LoVo (cell line): ENCODE data around the gene SORCS2.
A peak's percentile ranks its signal among the peaks of the same experiment; 100 is the strongest.
"Not testable (repeated sequence)": the region's sequence is repeated elsewhere in the genome, so short reads cannot be mapped to it uniquely, and the experiment has no call there.

Source experiments
- DNase-seq: peaks from one replicate; pipeline ENCODE4 v3.0.0-alpha.2; 2016; ENCODE audit warnings: low spot score

Gene SORCS2

GRCh38 chr4:7450775-7451433, 258.6 kb downstream of the SORCS2 start:
- DNase-seq = no peak

- no peak for DNase-seq
Measured at GRCh38 chr4:7451434-7451789, 259.1 kb downstream of the SORCS2 start.

GRCh38 chr4:7451800-7452199, 259.5 kb downstream of the SORCS2 start:
- DNase-seq = no peak

DNA sequence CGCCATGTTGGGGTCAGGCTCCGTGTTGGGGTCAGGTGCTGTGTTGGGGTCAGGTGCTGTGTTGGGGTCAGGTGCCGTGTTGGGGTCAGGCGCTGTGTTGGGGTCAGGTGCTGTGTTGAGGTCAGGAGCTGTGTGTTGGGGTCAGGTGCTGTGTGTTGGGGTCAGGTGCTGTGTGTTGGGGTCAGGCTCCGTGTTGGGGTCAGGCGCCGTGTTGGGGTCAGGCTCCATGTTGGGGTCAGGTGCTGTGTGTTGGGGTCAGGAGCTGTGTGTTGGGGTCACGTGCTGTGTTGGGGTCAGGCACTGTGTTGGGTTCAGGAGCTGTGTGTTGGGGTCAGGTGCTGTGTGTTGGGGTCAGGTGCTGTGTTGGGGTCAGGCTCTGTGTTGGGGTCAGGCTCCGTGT, 260.5 kb downstream of the SORCS2 start:
- not testable (repeated sequence) for DNase-seq

DNA sequence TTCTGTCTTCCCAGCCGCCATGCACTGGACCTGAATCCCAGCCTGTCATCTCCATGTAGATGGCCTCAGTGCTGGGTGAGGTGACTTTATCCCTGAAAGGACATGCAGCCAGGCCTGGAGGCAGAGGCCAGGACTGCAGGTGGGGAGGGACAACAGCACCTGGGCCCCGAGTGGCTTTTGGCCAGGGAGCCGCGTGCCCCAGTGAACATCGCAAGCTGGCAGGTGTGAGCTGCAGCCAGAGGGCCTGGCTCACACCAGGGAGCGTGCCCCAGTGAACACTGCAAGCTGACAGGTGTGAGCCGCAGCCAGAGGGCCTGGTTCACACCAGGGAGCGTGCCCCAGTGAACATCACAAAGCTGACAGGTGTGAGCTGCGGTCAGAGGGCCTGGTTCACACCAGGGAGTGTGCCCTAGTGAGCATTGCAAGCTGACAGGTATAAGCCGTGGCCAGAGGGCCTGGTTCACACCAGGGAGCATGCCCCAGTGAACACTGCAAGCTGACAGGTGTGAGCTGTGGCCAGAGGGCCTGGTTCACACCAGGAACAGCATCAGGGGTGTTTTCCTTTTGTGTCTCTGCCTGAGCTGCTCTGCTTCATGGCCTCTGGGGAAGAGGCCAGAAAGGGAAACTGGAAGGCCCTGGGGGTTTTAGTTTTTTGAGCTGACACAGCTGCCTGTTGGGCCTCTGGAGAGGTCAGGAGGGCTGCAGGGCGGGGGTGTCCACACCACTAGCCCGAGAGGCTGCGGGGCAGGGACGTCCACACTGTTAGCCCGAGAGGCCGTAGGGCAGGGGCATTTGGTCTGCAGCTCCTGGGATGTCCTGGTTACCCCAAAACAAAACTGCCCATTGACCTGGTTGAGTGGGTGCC, 265.1 kb downstream of the SORCS2 start:
- no peak for DNase-seq

DNA sequence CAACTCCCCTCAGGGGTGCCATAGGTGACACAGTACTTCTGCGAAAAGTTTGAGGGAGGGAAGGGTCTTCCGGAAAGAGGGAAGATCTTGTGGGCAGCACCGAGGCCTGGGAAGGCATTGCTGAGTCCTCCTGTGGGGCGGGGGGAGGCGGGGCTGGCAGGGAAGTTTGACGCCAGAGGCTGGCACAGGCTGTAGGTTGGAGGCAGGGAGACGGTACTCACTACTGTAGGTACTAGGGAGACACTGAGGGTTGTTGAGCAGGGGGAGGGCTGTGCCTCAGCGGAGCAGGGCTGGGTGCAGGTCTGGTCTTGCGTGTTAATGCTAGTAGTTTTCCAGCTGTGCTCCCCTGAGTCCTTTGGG, 265.7 kb downstream of the SORCS2 start:
- DNase-seq = no peak

DNA sequence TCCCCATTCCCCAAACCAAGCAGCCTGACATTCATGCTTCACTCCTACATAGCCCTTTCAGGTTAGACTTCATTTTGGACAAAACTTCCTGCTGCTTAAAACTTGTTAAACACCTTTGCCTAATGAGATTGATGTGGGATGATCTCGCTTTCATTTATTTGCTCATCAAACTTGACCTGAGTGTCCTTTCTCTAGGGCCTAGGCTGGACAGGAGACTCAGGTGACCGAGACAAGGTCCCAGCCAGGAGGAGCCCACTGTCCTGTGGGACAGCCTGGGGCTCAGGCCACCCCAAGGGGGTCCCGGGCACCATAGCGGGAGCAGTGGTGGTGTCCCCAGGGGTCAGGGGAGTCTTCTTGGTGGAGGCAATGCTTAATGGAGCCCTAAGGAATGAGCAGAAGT, 266.1 kb downstream of the SORCS2 start:
- DNase-seq = no peak

GRCh38 chr4:7459471-7459870, 267.1 kb downstream of the SORCS2 start:
- no peak for DNase-seq

DNA sequence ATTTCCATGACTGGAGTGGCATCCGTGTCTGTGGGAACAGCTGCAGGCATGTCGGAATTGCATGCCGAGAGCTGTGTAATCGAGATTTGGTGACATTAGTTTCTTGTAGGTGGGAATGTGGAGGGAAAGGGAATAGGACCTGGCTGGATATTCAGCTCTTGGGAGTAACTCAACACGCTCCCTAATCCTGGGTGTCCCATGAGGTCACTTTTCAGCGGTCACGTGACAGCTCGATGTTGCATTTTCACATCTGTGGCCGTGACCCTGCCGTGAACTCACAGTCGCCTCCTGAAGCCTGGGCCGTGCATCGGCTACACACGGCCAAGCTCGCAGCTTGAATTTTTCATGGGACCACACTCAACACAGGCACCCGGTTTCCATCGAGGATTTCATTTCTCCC, 268.2 kb downstream of the SORCS2 start:
- DNase-seq = no peak

GRCh38 chr4:7461230-7461629, 268.9 kb downstream of the SORCS2 start:
- DNase-seq = no peak

- DNase-seq = peak; percentile 55
Measured at GRCh38 chr4:7462509-7462971, 270.2 kb downstream of the SORCS2 start.

DNA sequence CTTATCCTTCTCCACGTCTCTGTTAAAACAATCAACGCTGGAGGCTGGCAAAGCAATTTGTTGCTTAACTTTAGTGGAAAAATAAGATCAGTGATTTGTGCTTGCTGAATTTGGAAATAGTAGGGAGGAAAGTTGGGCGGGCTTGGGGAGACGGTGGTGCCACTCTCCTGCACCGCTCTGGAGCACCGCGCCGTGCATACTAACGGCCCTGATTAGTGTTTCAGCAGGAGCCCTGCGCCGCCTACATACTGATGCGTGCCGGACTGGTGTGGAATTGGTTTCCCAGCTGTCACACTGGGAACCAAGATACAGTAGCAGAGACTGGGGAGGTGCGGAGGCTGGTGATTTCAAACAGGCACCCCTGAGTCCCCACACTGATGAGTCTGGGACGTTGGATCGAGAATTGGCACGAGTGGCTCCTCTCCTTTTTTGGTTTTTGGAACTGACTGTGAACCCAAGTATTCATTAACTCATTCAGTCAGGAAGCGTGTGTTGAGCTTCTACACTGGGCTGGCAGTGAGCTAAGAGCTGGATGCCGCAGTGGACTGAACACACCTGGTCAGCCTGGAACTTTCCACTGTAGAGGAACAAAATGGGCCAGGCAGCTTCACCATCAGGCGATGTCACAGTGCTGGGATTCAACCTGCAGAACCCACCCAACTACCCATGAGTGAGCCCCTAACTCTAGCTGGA, 271.4 kb downstream of the SORCS2 start:
- DNase-seq = no peak

DNA sequence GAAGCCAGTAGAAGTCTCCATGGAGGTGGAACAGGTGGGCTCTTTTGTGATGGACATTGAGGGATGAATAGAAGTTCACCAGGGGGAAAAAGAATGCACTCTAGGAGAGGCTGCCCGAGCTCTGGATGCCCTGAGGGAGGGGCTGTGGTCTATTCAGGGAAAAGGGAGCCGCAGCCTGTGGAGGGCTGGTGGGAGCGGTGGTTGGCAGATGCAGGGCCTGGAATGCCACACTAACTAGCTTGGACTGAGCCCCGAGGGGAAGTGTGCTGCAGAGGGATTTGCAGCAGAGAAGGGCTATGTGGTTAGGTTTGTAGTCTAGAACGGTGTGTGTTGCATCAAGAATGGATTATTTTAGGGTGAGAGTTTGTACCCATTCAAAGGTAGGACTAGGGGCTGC, 271.9 kb downstream of the SORCS2 start:
- no peak for DNase-seq

DNA sequence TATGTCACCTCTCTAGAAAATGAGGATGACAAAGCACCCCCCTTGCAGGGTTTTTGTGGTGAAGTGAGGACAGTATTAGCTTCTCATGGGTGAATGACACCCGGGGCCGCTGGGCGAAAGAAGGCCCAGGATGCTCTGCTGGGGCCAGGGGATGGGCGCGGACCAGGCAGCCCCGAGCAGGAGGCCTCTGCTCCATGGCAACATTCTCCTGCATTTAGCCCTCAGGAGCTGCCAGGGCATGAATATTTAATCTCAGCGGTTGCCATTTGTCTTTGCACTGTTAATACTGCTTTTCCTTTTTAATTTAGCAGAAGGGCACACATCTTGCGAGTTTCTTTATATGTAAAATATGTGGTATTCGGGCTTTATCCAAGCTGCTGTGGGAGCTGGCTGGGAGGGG, 272.7 kb downstream of the SORCS2 start:
- no peak for DNase-seq

DNA sequence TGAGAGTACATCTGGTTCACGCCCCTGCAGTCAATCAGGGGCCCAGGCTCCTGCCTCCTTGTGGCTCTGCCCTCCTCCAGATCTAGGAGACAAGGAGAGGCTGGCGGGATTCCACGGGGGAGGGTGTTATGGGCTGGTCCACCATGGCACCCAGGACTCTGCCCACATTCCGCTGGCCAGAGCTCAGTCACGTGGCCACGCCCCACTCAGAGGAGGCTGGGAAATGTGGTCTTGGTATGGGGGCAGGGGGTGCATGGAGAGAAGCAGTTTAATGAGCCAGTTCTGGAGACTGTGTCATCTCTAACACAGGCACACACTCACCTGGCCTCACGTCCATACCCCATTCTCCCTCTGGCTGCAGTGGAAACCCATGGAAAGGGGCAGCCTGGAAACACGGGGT, 273.9 kb downstream of the SORCS2 start:
- DNase-seq = no peak

DNA sequence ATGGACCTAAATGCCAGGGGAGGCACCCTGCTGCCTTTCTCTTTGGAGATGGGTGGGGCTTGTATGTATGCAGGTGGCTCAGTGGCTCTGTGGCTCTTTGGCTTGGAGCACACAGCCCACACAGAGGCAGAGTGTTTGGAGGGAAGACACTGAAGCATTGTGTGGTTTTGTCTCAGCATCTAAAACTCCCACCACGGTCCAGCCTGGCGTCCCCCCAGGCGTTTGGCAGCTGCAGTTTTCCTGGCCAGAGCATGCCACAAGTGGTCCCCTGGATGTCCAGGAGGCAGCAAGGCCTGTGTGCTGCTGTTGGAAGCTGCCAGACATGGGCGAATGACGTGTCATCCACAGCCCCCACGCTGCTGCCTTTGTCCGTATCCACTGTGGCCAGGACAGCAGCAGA, 274.6 kb downstream of the SORCS2 start:
- no peak for DNase-seq

DNA sequence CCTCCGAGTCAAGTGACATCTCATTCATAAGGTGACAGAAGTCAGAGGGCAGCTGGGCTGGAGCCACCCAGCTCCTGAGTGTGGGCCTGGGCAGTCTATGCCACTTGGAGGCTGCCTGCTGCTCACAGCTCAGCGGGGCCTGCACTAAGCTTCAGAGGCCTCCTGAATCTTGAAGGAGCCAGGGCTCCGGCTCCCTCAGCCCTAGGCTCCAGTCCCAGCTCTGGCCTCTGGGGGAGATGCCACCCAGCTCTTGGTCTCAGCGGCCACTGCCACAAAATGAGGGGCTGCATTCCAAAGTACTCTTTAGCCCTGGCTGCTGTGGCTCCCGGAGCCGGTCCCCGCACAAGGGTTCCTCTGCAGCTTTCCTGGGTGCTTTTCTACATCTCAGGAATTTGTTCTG, 275.1 kb downstream of the SORCS2 start:
- no peak for DNase-seq

- no peak for DNase-seq
Measured at GRCh38 chr4:7469023-7469422, 276.7 kb downstream of the SORCS2 start.

- DNase-seq = no peak
Measured at GRCh38 chr4:7470111-7470510, 277.8 kb downstream of the SORCS2 start.

DNA sequence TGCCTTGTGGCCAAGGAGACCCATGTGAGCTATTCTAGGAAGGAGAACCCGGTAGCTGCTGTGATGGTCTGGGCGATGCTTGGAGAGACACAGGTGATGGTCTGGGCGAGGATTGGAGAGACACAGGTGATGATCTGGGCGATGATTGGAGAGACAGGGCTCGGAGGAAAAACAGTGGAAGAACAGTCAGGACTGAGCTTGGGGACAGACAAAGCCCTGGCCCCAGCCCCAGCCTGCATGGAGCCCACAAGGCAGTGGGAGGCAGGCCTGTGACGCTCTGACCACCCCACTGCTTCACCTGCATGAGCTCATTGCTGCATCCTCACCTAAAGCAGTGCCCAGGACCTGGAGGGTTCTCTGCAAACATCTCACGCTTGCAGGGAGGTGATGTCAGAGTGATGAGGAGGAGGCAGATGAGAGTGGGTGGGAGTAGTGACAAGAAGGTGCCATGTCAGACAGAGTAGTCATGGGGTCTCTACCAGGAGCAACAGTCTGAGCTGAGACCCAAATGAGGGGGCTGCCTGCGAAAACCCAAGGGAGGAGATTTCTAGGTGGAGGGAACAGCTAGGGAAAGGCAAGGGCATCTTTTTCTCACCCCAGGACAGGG, 278.3 kb downstream of the SORCS2 start:
- DNase-seq = no peak

DNA sequence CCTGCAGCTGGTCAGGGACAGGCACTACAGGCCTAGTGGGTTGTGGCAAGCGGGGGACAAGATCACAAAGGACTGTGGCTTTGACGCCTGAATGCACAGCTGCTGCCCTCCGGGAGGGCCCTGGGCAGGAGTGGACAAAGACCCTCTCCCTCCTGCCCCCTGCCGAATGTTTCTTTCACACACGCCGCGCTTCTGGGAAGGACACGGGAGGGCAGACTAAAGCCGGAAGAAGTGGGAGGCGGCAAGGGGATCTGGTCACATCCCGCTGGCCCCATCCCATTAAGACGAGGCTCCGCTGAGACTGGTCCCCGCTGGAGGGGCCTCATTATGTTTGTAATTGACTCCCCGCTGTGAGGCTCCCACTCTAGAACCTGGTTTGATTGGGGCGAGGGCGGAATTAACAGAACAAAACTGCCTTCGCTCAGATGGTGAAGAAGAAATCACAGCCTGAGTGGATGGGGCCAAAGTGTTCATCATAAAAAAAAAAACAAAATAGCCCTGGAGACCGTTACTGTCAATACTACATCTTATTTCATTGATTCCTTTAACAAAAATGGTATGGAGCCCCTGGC, 280.2 kb downstream of the SORCS2 start:
- no peak for DNase-seq

DNA sequence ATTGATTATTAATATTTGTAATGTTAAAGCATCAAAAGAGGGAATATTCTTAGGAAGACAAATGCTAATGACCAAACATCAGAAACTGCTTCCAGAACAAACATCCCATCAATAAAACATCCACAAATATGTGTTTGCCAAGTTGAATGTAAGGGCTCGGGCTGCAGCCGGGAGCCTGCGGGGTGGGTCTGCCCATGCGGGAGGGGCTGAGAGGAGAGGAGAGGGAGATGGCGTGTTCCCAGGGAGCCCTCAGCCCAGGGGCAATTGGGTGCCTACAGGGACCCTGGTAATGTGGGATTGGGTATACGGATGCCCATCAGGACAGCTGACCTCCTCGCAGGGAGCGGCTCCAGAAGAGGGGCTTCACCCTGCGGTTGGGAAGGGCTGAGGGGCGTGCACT, 280.7 kb downstream of the SORCS2 start:
- no peak for DNase-seq
